ENCODE results near the gene SUGCT. TPM values are rescaled to one million over a fixed set of nuclear protein-coding genes. Genes with fewer than 3 reads are reported as not detected.

Gene SUGCT
- total RNA-seq, 1 donor from 2014 or later, result 12.0 TPM

DNA sequence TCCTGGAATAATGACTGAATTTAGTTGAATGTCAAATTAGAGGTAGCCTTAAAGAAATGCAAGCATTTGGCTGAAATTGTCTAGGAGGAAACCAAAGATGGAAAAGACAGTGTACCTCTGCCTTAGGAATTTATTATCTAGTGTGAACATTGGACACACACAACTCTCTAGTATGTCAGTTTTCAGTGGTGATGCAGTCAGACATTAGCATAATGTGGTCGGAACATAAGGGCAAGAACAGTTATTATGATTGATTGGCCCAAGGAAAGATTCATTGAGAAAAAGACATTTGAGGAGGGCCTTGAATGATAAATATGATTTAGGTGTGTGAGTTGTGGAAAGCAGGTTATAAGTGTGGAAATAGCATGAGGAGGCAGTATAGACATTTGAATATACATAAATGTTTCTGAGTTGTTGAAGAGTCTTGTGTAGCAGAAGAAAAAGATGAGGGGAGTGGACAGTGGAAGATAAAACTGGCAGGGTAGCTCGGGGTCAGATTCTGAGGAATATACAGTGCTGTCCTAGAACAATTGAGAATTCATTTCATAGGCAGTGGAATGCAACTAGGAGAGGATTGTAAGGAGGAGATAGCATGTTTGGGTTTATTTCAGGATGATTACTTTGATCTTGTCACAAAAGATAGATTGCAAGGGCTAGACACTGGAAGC, 414.7 kb downstream of the SUGCT start:
- H3K9me3 ChIP-seq (ENCODE audit: control insufficient read depth in 3 of 3, low read length in 3 of 3), result no peaks in the 10 kb centered on the region
- H3K9ac ChIP-seq (ENCODE audit: low read depth in 1 of 3, low read length in 3 of 3), result no peak overlapping the region

DNA sequence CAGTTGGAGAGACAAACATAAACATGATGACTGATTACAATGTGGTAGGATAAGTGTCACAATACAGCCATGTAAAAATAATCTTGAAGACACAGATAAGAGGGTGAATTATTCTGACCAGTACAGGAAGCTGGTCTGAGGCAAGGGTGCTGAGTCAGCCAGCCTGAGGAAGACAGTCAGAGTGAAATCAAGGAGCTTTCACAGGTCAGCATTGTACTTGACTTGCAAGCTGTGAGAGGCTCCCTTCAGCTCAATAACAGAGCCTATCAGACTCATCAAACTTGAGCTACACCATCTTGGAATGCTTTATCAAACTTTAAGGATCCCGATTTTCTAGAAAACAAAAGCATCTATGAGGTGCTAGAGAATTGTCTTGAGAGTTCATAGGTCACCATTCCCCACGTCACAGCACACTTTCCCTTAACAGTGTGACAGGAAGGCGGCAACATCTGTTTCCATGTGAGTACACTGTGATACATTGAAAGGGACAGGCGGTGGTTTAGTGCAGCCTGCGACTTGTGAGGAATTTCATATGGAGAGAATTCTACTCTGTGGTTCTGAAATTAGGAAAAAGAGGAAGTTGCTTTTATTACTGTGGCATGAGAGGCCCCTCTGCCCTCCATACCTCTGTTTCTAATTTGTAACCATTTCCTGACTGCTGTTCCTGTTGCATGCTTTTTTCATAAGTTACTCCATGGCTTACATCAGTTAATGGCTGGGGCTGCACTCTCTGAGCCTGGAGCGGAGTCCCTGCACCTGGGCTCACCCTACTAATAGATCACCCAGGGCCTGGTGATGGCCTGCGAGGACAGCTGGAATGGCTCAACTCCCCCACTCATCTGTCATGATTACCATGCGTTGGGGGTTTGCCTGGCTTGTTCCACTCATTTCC, 417.1 kb downstream of the SUGCT start:
- no peaks in the 10 kb centered on the region for H3K4me1 ChIP-seq (ENCODE audit: control insufficient read depth in 3 of 3, insufficient read depth in 3 of 3, low read length in 3 of 3)
- H3K9ac ChIP-seq (ENCODE audit: low read depth in 1 of 3, low read length in 3 of 3), result no peak overlapping the region
- H3K4me3 ChIP-seq (ENCODE audit: low read length in 3 of 3), result no peak overlapping the region
- no peak overlapping the region for H3K27ac ChIP-seq (ENCODE audit: low read depth, low read length)
- no peaks in the 10 kb centered on the region for H3K36me3 ChIP-seq (ENCODE audit: control insufficient read depth in 3 of 3, insufficient read depth in 3 of 3, low read length in 3 of 3)
- H3K9me3 ChIP-seq (ENCODE audit: control insufficient read depth in 3 of 3, low read length in 3 of 3), result no peaks in the 10 kb centered on the region
- H3K27me3 ChIP-seq (ENCODE audit: control insufficient read depth in 3 of 3, insufficient read depth in 3 of 3, low read length in 3 of 3), result no peaks in the 10 kb centered on the region

More for the DNA sequence above, 414.7 kb downstream of the SUGCT start:
- Histone ChIP-seq H3K4me1 (ENCODE audit: control insufficient read depth in 3 of 3, insufficient read depth in 3 of 3, low read length in 3 of 3) (no peaks in the 10 kb centered on the region), H3K4me3 (ENCODE audit: low read length in 3 of 3) (no peak overlapping the region), H3K27me3 (ENCODE audit: control insufficient read depth in 3 of 3, insufficient read depth in 3 of 3, low read length in 3 of 3) (no peaks in the 10 kb centered on the region), H3K36me3 (ENCODE audit: control insufficient read depth in 3 of 3, insufficient read depth in 3 of 3, low read length in 3 of 3) (no peaks in the 10 kb centered on the region), H3K27ac (ENCODE audit: low read depth, low read length) (no peak overlapping the region)

DNA sequence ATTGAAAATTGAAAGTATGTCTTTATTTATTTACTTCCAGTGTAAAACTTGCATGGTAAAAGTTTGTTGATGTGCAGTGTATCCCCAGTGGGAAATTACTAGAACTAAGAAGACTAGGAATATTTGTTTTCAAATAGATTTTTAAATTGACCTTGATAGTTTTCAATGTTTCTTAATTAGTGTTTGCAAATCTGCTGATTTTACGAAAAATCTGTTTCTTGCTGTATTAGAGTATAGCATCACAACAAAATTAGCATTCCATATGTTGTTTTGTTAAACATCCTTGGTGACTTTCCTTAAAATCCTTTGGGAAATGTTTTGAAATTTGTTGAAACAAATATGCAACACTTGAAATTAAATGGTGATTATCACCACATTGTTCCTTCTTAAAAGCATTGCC, 425.9 kb downstream of the SUGCT start:
- Histone ChIP-seq H3K4me3 (ENCODE audit: low read length in 3 of 3) (no peak overlapping the region), H3K9ac (ENCODE audit: low read depth in 1 of 3, low read length in 3 of 3) (no peak overlapping the region), H3K9me3 (ENCODE audit: control insufficient read depth in 3 of 3, low read length in 3 of 3) (no peaks in the 10 kb centered on the region), H3K27me3 (ENCODE audit: control insufficient read depth in 3 of 3, insufficient read depth in 3 of 3, low read length in 3 of 3) (no peaks in the 10 kb centered on the region), H3K4me1 (ENCODE audit: control insufficient read depth in 3 of 3, insufficient read depth in 3 of 3, low read length in 3 of 3) (no peaks in the 10 kb centered on the region), H3K36me3 (ENCODE audit: control insufficient read depth in 3 of 3, insufficient read depth in 3 of 3, low read length in 3 of 3) (no peaks in the 10 kb centered on the region), H3K27ac (ENCODE audit: low read depth, low read length) (no peak overlapping the region)

DNA sequence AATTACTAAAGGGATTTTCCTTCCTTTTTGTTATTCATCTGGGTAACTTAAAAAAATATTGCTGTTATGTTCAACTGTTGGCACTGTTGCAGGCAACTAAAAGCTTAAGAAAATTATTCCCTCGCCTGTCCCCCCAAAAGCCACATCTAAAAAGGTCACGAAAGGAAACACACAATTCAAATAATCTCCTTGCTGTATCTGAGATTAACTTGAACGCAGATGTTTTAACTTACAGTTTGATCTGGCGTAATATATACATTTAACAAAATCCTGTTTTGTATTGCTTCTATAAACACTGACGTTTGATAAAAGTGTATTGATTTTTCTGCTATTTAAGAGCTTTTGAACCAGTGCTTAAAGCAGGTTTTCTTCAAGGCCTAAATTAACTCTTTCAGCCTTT, 432.1 kb downstream of the SUGCT start:
- H3K4me1 ChIP-seq (ENCODE audit: control insufficient read depth in 3 of 3, insufficient read depth in 3 of 3, low read length in 3 of 3), result no peaks in the 10 kb centered on the region
- no peak overlapping the region for H3K9ac ChIP-seq (ENCODE audit: low read depth in 1 of 3, low read length in 3 of 3)
- H3K27me3 ChIP-seq (ENCODE audit: control insufficient read depth in 3 of 3, insufficient read depth in 3 of 3, low read length in 3 of 3), result no peaks in the 10 kb centered on the region
- no peaks in the 10 kb centered on the region for H3K9me3 ChIP-seq (ENCODE audit: control insufficient read depth in 3 of 3, low read length in 3 of 3)
- H3K27ac ChIP-seq (ENCODE audit: low read depth, low read length), result no peak overlapping the region
- H3K4me3 ChIP-seq (ENCODE audit: low read length in 3 of 3), result no peak overlapping the region
- H3K36me3 ChIP-seq (ENCODE audit: control insufficient read depth in 3 of 3, insufficient read depth in 3 of 3, low read length in 3 of 3), result no peaks in the 10 kb centered on the region

DNA sequence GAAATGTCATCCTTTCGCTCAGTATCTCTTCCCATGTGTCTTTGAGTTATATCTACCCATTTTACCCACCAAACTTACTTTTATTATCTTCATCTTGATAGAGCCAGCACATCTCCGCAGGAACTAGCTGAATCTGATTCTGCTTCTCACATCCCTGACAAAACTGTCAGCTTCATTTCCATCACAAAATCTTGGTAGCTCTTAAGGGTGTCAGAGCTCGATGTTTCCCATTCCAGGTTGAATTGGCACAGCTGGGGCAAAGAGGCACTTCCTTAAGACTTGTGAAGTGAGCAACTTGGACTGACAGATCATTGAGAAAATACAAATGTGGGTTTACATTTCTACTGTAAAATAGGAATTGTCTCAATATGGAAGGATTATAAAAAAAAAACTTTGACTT, 434.5 kb downstream of the SUGCT start:
- Histone ChIP-seq H3K4me3 (ENCODE audit: low read length in 3 of 3) (no peak overlapping the region), H3K9ac (ENCODE audit: low read depth in 1 of 3, low read length in 3 of 3) (no peak overlapping the region), H3K27me3 (ENCODE audit: control insufficient read depth in 3 of 3, insufficient read depth in 3 of 3, low read length in 3 of 3) (no peaks in the 10 kb centered on the region), H3K27ac (ENCODE audit: low read depth, low read length) (no peak overlapping the region), H3K4me1 (ENCODE audit: control insufficient read depth in 3 of 3, insufficient read depth in 3 of 3, low read length in 3 of 3) (no peaks in the 10 kb centered on the region), H3K9me3 (ENCODE audit: control insufficient read depth in 3 of 3, low read length in 3 of 3) (no peaks in the 10 kb centered on the region), H3K36me3 (ENCODE audit: control insufficient read depth in 3 of 3, insufficient read depth in 3 of 3, low read length in 3 of 3) (no peaks in the 10 kb centered on the region)

DNA sequence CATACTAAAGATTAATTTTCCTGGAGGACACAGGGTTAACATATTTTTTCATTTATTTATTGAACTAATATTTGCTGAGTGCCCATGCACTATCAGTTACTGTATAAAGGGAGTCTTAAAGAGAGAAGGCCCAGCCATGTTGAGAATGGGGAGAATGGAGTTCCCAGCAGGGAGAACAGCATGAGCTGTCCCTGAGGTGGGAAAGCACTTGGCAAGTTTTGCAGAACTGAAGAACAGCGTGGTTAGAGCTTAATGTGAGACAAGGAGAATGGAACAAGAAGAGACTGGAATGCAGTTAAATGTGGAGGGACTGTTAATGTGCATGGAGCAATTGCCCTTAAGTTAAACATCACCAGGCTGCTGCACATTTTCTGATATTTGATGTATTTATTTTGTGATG, 435.4 kb downstream of the SUGCT start:
- Histone ChIP-seq H3K27ac (ENCODE audit: low read depth, low read length) (no peak overlapping the region), H3K4me3 (ENCODE audit: low read length in 3 of 3) (no peak overlapping the region), H3K9ac (ENCODE audit: low read depth in 1 of 3, low read length in 3 of 3) (no peak overlapping the region), H3K36me3 (ENCODE audit: control insufficient read depth in 3 of 3, insufficient read depth in 3 of 3, low read length in 3 of 3) (no peaks in the 10 kb centered on the region), H3K4me1 (ENCODE audit: control insufficient read depth in 3 of 3, insufficient read depth in 3 of 3, low read length in 3 of 3) (no peaks in the 10 kb centered on the region), H3K9me3 (ENCODE audit: control insufficient read depth in 3 of 3, low read length in 3 of 3) (no peaks in the 10 kb centered on the region), H3K27me3 (ENCODE audit: control insufficient read depth in 3 of 3, insufficient read depth in 3 of 3, low read length in 3 of 3) (no peaks in the 10 kb centered on the region)

DNA sequence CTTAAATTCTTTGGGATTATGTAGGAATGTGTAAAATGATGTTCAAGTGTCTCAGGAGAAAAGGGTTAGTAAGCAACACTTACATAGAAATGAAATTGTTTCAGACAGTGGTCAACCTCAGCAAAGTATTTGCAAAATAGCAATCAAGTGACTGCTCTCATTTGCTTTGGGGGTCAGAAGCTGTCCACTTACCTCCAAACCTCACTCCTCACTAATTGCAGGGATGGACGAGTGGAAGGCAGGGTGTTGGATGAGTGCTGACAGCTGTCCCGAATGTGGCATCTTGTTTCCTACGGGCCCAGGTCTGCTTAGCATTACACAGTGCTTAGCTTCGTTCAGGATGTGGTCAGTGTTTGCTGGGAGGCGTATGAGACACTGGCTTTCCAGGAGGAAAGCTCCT, 437.0 kb downstream of the SUGCT start:
- Histone ChIP-seq H3K36me3 (ENCODE audit: control insufficient read depth in 3 of 3, insufficient read depth in 3 of 3, low read length in 3 of 3) (no peaks in the 10 kb centered on the region), H3K4me1 (ENCODE audit: control insufficient read depth in 3 of 3, insufficient read depth in 3 of 3, low read length in 3 of 3) (no peaks in the 10 kb centered on the region), H3K27me3 (ENCODE audit: control insufficient read depth in 3 of 3, insufficient read depth in 3 of 3, low read length in 3 of 3) (no peaks in the 10 kb centered on the region), H3K9me3 (ENCODE audit: control insufficient read depth in 3 of 3, low read length in 3 of 3) (no peaks in the 10 kb centered on the region), H3K27ac (ENCODE audit: low read depth, low read length) (no peak overlapping the region), H3K9ac (ENCODE audit: low read depth in 1 of 3, low read length in 3 of 3) (no peak overlapping the region), H3K4me3 (ENCODE audit: low read length in 3 of 3) (no peak overlapping the region)

DNA sequence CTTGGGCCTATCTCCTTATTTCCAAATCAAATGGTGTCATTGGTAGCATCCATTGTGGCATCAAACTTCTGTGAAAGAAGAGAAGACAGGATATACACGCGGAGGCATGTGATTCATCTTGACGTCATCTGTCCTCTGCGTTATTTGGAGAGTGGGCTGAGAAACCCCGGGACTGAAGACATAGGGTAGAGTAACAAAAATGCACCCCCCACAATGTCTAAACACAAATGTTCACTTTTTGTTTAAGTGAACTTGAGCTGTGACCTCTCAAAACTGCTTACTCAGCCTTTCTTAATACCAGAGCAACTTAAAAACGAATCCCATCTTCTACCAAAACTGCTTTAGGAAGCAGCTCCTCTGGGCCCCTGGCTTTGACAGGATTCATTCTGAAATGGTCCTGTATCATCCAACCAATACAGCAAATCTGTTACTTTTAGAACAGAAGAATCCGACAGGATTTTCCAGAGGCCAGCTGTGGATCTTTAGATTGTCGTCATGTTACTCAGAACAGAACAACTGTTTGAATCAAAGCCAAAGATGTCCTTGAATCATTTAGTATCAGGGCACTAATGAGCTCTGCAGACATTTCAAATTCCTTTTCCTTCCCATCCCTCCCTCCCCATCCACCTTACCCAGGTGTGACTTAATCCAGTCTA, 438.1 kb downstream of the SUGCT start:
- Histone ChIP-seq H3K27me3 (ENCODE audit: control insufficient read depth in 3 of 3, insufficient read depth in 3 of 3, low read length in 3 of 3) (no peaks in the 10 kb centered on the region), H3K9ac (ENCODE audit: low read depth in 1 of 3, low read length in 3 of 3) (no peak overlapping the region), H3K4me3 (ENCODE audit: low read length in 3 of 3) (no peak overlapping the region), H3K9me3 (ENCODE audit: control insufficient read depth in 3 of 3, low read length in 3 of 3) (no peaks in the 10 kb centered on the region), H3K4me1 (ENCODE audit: control insufficient read depth in 3 of 3, insufficient read depth in 3 of 3, low read length in 3 of 3) (no peaks in the 10 kb centered on the region), H3K36me3 (ENCODE audit: control insufficient read depth in 3 of 3, insufficient read depth in 3 of 3, low read length in 3 of 3) (no peaks in the 10 kb centered on the region), H3K27ac (ENCODE audit: low read depth, low read length) (no peak overlapping the region)

DNA sequence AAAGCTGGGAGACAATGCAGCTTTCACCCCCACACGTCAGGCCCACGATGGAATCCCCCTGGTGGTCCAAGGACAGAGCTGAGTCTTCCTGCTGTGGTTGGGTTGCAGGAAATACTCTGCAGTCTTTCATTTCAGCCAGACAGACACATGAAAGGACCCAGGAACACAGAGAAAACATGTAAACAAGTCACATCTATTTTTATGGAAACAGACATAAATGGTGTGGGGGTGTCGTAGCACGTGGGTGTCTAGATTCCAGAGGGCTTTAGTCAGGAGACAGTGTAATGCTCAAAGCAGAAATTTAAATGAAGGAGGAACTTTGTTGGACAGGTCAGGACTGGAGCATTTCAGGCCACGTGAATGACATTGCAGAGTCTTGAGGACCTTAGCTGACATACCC, 444.6 kb downstream of the SUGCT start:
- no peaks in the 10 kb centered on the region for H3K4me1 ChIP-seq (ENCODE audit: control insufficient read depth in 3 of 3, insufficient read depth in 3 of 3, low read length in 3 of 3)
- no peaks in the 10 kb centered on the region for H3K9me3 ChIP-seq (ENCODE audit: control insufficient read depth in 3 of 3, low read length in 3 of 3)
- H3K36me3 ChIP-seq (ENCODE audit: control insufficient read depth in 3 of 3, insufficient read depth in 3 of 3, low read length in 3 of 3), result no peaks in the 10 kb centered on the region
- H3K27me3 ChIP-seq (ENCODE audit: control insufficient read depth in 3 of 3, insufficient read depth in 3 of 3, low read length in 3 of 3), result no peaks in the 10 kb centered on the region
- no peak overlapping the region for H3K9ac ChIP-seq (ENCODE audit: low read depth in 1 of 3, low read length in 3 of 3)
- no peak overlapping the region for H3K27ac ChIP-seq (ENCODE audit: low read depth, low read length)
- no peak overlapping the region for H3K4me3 ChIP-seq (ENCODE audit: low read length in 3 of 3)

DNA sequence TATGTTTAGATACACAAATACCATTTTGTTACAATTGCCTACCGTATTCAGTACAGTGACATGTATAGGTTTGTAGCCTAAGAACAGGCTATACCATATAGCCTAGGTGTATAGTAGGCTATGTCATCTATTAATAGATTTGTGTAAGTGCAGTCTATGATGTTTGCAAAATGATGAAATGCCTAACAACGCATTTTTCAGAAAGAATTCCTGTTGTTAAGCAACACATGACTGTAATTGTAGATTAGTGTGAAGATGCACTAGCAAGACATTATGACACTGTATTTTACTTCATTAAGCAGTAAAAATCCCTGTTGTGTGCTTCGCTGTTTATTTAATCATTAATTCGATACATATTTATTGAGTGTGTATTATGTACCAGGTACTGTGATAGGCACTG, 446.0 kb downstream of the SUGCT start:
- no peaks in the 10 kb centered on the region for H3K36me3 ChIP-seq (ENCODE audit: control insufficient read depth in 3 of 3, insufficient read depth in 3 of 3, low read length in 3 of 3)
- no peaks in the 10 kb centered on the region for H3K9me3 ChIP-seq (ENCODE audit: control insufficient read depth in 3 of 3, low read length in 3 of 3)
- no peak overlapping the region for H3K27ac ChIP-seq (ENCODE audit: low read depth, low read length)
- H3K9ac ChIP-seq (ENCODE audit: low read depth in 1 of 3, low read length in 3 of 3), result no peak overlapping the region
- H3K4me3 ChIP-seq (ENCODE audit: low read length in 3 of 3), result no peak overlapping the region
- no peaks in the 10 kb centered on the region for H3K27me3 ChIP-seq (ENCODE audit: control insufficient read depth in 3 of 3, insufficient read depth in 3 of 3, low read length in 3 of 3)
- no peaks in the 10 kb centered on the region for H3K4me1 ChIP-seq (ENCODE audit: control insufficient read depth in 3 of 3, insufficient read depth in 3 of 3, low read length in 3 of 3)
